Panc1 (cell line): ENCODE results near the gene PHACTR4. TPM values are rescaled to one million over a fixed set of nuclear protein-coding genes. Genes with fewer than 3 reads are reported as not detected.
"Not testable (repeated sequence)": the region's sequence is repeated elsewhere in the genome, so short reads cannot be mapped to it uniquely, and the experiment has no call there.

Experiments
- ATAC-seq: fragments of 200-7000 bp; cut with Tn5 transposase; 2 replicates; pipeline ENCODE4 v1.9.1; 2020; ENCODE audit warnings: mild to moderate bottlenecking, moderate library complexity
- BruUV-seq: library from RNA; stranded (reverse); fragments of 400-500 nt; replicated peaks from 2 replicates; lab custom pipeline; 2021; lab: Mats Ljungman, UMichigan
- CTCF ChIA-PET: fragments of 300-600 bp; sonication (Branson Sonifier 250); formaldehyde crosslinking; loops from one replicate; lab custom pipeline; 2022; ENCODE audit warnings: antibody characterized with exemption; lab: Charles Lee
- POLR2A ChIA-PET: fragments of 300-600 bp; sonication (Branson Sonifier 250); formaldehyde crosslinking; loops from one replicate; lab custom pipeline; 2022; ENCODE audit warnings: antibody characterized with exemption; lab: Charles Lee
- DNase-seq: peaks from one replicate; pipeline ENCODE4 v3.0.0-alpha.2; 2010; ENCODE audit warnings: low read depth, low spot score
- H3K27ac ChIP-seq: 2 replicates; pipeline ENCODE4 v1.5.1; 2011; ENCODE audit warnings: mild to moderate bottlenecking, low read length, inconsistent platforms
- H3K27me3 ChIP-seq: fragments of 200-500 bp; sonication (Bioruptor generic); 2 replicates; pipeline ENCODE4 v1.6.0; 2014; ENCODE audit warnings: low read length, inconsistent platforms; ENCODE audit not compliant: control insufficient read depth, insufficient read depth
- H3K36me3 ChIP-seq: fragments of 200-500 bp; sonication (Bioruptor generic); 2 replicates; pipeline ENCODE4 v1.5.1; 2014; ENCODE audit warnings: inconsistent platforms, mild to moderate bottlenecking, low read length, moderate library complexity; ENCODE audit not compliant: control insufficient read depth, insufficient read depth
- H3K4me1 ChIP-seq: 2 replicates; pipeline ENCODE4 v1.5.1; 2011; ENCODE audit warnings: inconsistent platforms, mild to moderate bottlenecking, low read length, moderate library complexity; ENCODE audit not compliant: control insufficient read depth, insufficient read depth
- H3K4me3 ChIP-seq, 2 experiments: 2 replicates each; pipeline ENCODE4 v1.5.1; 2011 to 2012; ENCODE audit warnings: low read depth in 2 of 2, low read length in 2 of 2, mild to moderate bottlenecking in 2 of 2, inconsistent platforms in 1 of 2, moderate library complexity in 1 of 2
- H3K9me3 ChIP-seq: fragments of 200-500 bp; sonication (Bioruptor generic); 2 replicates; pipeline ENCODE4 v1.5.1; 2014; ENCODE audit warnings: low read depth, mild to moderate bottlenecking, inconsistent platforms, low read length, moderate library complexity; ENCODE audit not compliant: control insufficient read depth, insufficient read depth
- CTCF ChIP-seq: fragments of 450-650 bp; IDR thresholded peaks from 2 replicates; pipeline ENCODE4 v1.5.1; 2017; ENCODE audit warnings: mild to moderate bottlenecking
- POLR2AphosphoS5 ChIP-seq: IDR thresholded peaks from 2 replicates; pipeline ENCODE4 v1.6.1; 2012; ENCODE audit warnings: mild to moderate bottlenecking, low read depth, low read length, moderate library complexity
- REST ChIP-seq, 2 experiments: IDR thresholded peaks; 2 replicates each; pipeline ENCODE4 v1.6.1; 2011 to 2012; ENCODE audit warnings: low read depth in 2 of 2, control low read depth in 1 of 2, low read length in 1 of 2, mild to moderate bottlenecking in 1 of 2, moderate library complexity in 1 of 2; ENCODE audit not compliant: insufficient read depth in 1 of 2
- SIN3A ChIP-seq: IDR thresholded peaks from 2 replicates; pipeline ENCODE4 v1.6.1; 2012; ENCODE audit warnings: low read depth, mild to moderate bottlenecking, low read length, moderate library complexity, borderline replicate concordance; ENCODE audit not compliant: insufficient read depth
- TCF7L2 ChIP-seq: IDR thresholded peaks from 2 replicates; pipeline ENCODE4 v1.6.1; 2011; ENCODE audit warnings: mild to moderate bottlenecking, low read depth, low read length, inconsistent platforms
- in situ Hi-C: cut with HindIII; loops from 2 replicates; pipeline ENCODE4 v1.10.0; 2016; ENCODE audit warnings: low sequenced_read_pairs, low pct_unique_long_range_greater_than_20kb
- intact Hi-C: fragments of 100-400 bp; cut with micrococcal nuclease; formaldehyde crosslinking; loops from one replicate; pipeline ENCODE4 v1.10.0; 2022; ENCODE audit not compliant: unreplicated experiment
- total RNA-seq: library from RNA; stranded (reverse); gene quantifications from one replicate; pipeline ENCODE4 v1.2.1, GENCODE V29; 2021; ENCODE audit not compliant: unreplicated experiment

PHACTR4 gene
- total RNA-seq, 1 experiment from 2014 or later: 63.4 TPM

DNA sequence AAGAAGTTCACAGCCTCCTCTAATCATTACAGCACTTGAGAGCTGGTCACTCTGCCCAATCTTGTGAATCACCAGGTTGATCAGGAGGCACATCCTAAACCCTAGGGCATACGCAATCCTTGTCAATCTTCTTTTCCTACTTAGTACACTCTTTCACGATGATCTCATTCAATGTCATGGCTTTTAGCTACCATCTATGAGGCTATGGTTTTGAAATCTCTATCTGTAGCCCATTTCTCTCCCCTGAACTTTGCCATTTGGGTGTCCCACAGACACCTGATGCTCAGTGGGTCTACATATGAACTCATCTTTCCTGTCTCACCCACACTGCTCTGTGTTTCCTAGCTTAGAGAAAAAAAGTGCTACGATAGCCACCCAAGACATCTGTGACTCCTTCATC lies 42.6 kb upstream of the PHACTR4 start:
- Histone ChIP-seq H3K36me3 (no peaks in the 10 kb centered on the region), H3K27me3 (no peaks in the 10 kb centered on the region), H3K4me1 (no peaks in the 10 kb centered on the region), H3K4me3 (no peak overlapping the region), H3K27ac (no peak overlapping the region), H3K9me3 (no peaks in the 10 kb centered on the region)
- no peak for ATAC-seq
- intact Hi-C loops (loop anchor here (10.0 kb wide), 1 partner anchor 62 kb away; no protein-coding TSS in a partner anchor), in situ Hi-C loops (no loop called here)
- ChIA-PET POLR2A (interaction anchor here (0.6 to 0.7 kb wide), 3 partner anchors 9 to 32 kb away, joined by 3 to 12 read pairs (median 3); no protein-coding TSS in a partner anchor), CTCF (no interaction called here)
- no peak for DNase-seq
- no peak for TF ChIP-seq SIN3A
- no peak for TF ChIP-seq TCF7L2
- no peak for TF ChIP-seq CTCF
- TF ChIP-seq POLR2AphosphoS5: no peak
- no peak for TF ChIP-seq REST (IDR thresholded peaks at IDR 0.05; ENCODE audit: insufficient read depth in 1 of 2, low read depth in 2 of 2, low read length in 1 of 2)
- BruUV-seq: no TSS peak

DNA sequence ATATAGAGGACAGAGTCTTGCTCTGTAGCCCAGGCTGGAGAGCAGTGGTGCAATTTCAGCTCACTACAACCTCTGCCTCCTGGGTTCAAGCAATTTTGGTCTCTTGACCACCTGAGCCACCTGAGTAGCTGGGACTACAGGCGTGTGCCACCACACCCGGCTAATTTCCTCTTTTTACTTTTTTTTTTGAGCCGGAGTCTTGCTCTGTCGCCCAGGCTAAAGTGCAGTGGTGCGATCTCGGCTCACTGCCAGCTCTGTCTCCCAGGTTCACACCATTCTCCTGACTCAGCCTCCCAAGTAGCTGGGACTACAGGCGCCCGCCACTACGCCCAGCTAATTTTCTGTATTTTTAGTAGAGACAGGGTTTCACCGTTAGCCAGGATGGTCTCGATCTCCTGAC lies 42.1 kb upstream of the PHACTR4 start:
- CTCF ChIA-PET, in situ Hi-C loops: not testable (repeated sequence)

DNA sequence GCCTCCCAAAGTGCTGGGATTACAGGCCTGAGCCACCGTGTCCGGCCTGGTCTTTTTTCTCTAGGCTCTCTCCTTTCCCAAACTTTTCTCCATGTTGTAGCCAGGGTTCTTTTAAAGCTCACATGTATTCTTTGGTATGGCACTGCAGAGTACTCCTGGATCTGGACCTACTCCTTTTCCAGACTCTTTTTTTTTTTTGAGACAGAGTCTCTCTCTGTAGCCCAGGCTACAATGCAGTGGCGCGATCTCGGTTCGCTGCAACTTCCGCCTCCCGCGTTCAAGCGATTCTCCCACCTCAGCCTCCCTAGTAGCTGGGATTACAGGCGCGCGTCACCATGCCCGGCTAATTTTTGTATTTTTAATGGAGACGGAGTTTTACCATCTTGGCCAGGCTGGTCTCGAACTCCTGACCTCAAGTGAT lies 41.3 kb upstream of the PHACTR4 start:
- no peaks in the 10 kb centered on the region for H3K36me3 ChIP-seq
- H3K27ac ChIP-seq: peak overlapping the region; percentile 92
- peak overlapping the region; percentile 57 to 95 for H3K4me3 ChIP-seq
- in situ Hi-C loops (no loop called here), intact Hi-C loops (loop anchor here (10.0 kb wide), 1 partner anchor 63 kb away; no protein-coding TSS in a partner anchor)
- no peaks in the 10 kb centered on the region for H3K4me1 ChIP-seq
- H3K9me3 ChIP-seq: no peaks in the 10 kb centered on the region
- H3K27me3 ChIP-seq: no peaks in the 10 kb centered on the region
- no peak for TF ChIP-seq SIN3A
- no peak for TF ChIP-seq TCF7L2
- TF ChIP-seq CTCF: no peak
- TF ChIP-seq REST (IDR thresholded peaks at IDR 0.05; ENCODE audit: insufficient read depth in 1 of 2, low read depth in 2 of 2, low read length in 1 of 2): no peak
- no peak for TF ChIP-seq POLR2AphosphoS5
- TSS peak; percentile 96 for BruUV-seq
- POLR2A ChIA-PET: interaction anchor here (1.2 kb wide), 1 partner anchor 13 kb away, joined by 3 read pairs; no protein-coding TSS in a partner anchor
- CTCF ChIA-PET: interaction anchor here (1.0 kb wide), 1 partner anchor 79 kb away, joined by 3 read pairs; no protein-coding TSS in a partner anchor
- DNase-seq (no peak), ATAC-seq (no peak)

More for the DNA sequence above, 42.1 kb upstream of the PHACTR4 start:
- not testable (repeated sequence) for ATAC-seq, H3K4me3 ChIP-seq, H3K9me3 ChIP-seq, H3K27me3 ChIP-seq, H3K36me3 ChIP-seq, DNase-seq, H3K27ac ChIP-seq, BruUV-seq, H3K4me1 ChIP-seq
- intact Hi-C loops: loop anchor here (10.0 kb wide), 1 partner anchor 63 kb away; no protein-coding TSS in a partner anchor
- POLR2A ChIA-PET: interaction anchor here (0.6 kb wide), 1 partner anchor 25 kb away, joined by 12 read pairs; no protein-coding TSS in a partner anchor
